Measurements from ENCODE around the gene TAS2R8.
A peak's percentile ranks its signal among the peaks of the same experiment; 100 is the strongest.

The TAS2R8 gene

GRCh38 chr12:10783252-10783651 is 23.8 kb downstream of the TAS2R8 start:
- no peaks in the 10 kb centered on the region for H3K9me3 ChIP-seq
- no peaks in the 10 kb centered on the region for H3K27me3 ChIP-seq
- intact Hi-C loops (cut with DNase I; ENCODE audit: low total_unique reads), result no loop called here
- no peak overlapping the region for H3K4me3 ChIP-seq
- no peak for DNase-seq
- H3K4me1 ChIP-seq, result no peaks in the 10 kb centered on the region
- no peak overlapping the region for H3K27ac ChIP-seq
- no peaks in the 10 kb centered on the region for H3K36me3 ChIP-seq
- TF ChIP-seq, protein P1, sequence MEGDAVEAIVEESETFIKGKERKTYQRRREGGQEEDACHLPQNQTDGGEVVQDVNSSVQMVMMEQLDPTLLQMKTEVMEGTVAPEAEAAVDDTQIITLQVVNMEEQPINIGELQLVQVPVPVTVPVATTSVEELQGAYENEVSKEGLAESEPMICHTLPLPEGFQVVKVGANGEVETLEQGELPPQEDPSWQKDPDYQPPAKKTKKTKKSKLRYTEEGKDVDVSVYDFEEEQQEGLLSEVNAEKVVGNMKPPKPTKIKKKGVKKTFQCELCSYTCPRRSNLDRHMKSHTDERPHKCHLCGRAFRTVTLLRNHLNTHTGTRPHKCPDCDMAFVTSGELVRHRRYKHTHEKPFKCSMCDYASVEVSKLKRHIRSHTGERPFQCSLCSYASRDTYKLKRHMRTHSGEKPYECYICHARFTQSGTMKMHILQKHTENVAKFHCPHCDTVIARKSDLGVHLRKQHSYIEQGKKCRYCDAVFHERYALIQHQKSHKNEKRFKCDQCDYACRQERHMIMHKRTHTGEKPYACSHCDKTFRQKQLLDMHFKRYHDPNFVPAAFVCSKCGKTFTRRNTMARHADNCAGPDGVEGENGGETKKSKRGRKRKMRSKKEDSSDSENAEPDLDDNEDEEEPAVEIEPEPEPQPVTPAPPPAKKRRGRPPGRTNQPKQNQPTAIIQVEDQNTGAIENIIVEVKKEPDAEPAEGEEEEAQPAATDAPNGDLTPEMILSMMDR (IDR thresholded peaks at IDR 0.05), result no peak

GRCh38 chr12:10779103-10779502 is 28.0 kb downstream of the TAS2R8 start:
- Histone ChIP-seq H3K36me3 (no peaks in the 10 kb centered on the region), H3K9me3 (no peaks in the 10 kb centered on the region), H3K27ac (no peak overlapping the region), H3K27me3 (peaks cover 0 to 4% of the 10 kb centered on the region in 2 donors), H3K4me1 (no peaks in the 10 kb centered on the region), H3K4me3 (no peak overlapping the region)
- TF ChIP-seq, protein P1 (IDR thresholded peaks at IDR 0.05), result no peak
- intact Hi-C loops (cut with DNase I; ENCODE audit: low total_unique reads), result loop anchor here (10.0 kb wide), 1 partner anchor 706 kb away; no protein-coding TSS in a partner anchor
- no peak for DNase-seq

DNA sequence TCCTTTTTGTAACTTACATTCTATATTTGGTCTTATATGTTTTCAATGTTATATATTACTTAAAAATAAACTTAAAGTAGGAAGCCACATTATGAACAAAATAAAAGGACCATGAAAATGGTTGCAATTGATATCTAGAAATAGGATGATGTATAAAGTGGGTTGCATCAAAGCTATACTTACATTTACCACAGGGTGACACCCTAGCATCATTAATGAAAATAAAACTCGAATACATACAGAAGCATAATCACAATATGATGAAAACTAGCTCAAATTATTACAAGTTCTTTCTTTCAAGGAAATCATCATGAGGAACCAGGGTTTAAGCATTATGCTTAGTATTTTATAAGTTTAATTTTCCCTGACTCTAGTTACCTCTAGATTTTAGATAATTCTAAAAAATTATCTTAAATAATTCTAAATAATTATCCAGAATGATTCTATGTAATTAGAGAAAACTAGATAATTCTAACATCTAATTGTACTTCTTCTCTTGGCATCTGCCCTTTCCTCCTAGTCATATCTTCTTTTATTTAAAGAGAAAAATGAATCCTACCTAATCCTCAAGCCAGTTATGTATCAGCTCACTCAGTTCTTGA is 35.9 kb downstream of the TAS2R8 start:
- Histone ChIP-seq H3K27me3 (peaks cover 0 to 28% of the 10 kb centered on the region in 2 donors), H3K27ac (no peak overlapping the region), H3K4me3 (no peak overlapping the region), H3K9me3 (no peaks in the 10 kb centered on the region), H3K36me3 (no peaks in the 10 kb centered on the region), H3K4me1 (no peaks in the 10 kb centered on the region)
- intact Hi-C loops (cut with DNase I; ENCODE audit: low total_unique reads), result loop anchor here (5.0 to 10.0 kb wide), 2 partner anchors 431 to 714 kb away; no protein-coding TSS in a partner anchor
- DNase-seq, result no peak
- TF ChIP-seq, protein P1 (IDR thresholded peaks at IDR 0.05), result peak; percentile 54 to 75

DNA sequence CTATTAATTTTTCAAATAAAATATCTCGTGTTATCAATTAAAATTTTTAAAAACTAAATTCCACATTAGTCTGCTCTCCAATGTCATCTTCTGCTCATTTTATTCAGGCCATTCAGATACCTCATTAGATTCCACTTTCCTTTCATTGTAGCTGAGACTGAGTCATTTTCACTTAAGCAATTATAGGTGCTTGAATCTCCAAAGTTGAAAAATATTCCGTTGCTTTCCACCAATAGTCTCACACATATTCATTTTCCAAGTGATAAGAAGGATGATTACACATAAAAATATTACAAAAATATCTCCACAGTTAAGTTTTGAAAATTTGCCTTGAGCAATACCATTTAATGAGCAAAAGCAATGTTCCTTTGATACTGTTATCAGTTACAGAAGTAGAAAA is 47.4 kb downstream of the TAS2R8 start:
- no peak for DNase-seq
- TF ChIP-seq, protein P1 (IDR thresholded peaks at IDR 0.05), result no peak
- no peak overlapping the region for H3K27ac ChIP-seq
- intact Hi-C loops (cut with DNase I; ENCODE audit: low total_unique reads), result no loop called here
- H3K9me3 ChIP-seq, result peaks cover 0 to 18% (median 16%) of the 10 kb centered on the region in 3 donors
- H3K27me3 ChIP-seq, result peaks cover 0 to 15% of the 10 kb centered on the region in 2 donors
- H3K4me1 ChIP-seq, result no peaks in the 10 kb centered on the region
- H3K36me3 ChIP-seq, result peaks cover 0 to 11% (median 0%) of the 10 kb centered on the region in 3 donors
- H3K4me3 ChIP-seq, result no peak overlapping the region

- Histone ChIP-seq H3K27ac (no peak overlapping the region), H3K4me1 (no peaks in the 10 kb centered on the region), H3K4me3 (no peak overlapping the region), H3K9me3 (peaks cover 0 to 18% (median 16%) of the 10 kb centered on the region in 3 donors), H3K27me3 (peaks cover 0 to 5% of the 10 kb centered on the region in 2 donors), H3K36me3 (peaks cover 0 to 11% (median 0%) of the 10 kb centered on the region in 3 donors)
- TF ChIP-seq, protein P1 (IDR thresholded peaks at IDR 0.05), result no peak
- no peak for DNase-seq
- intact Hi-C loops (cut with DNase I; ENCODE audit: low total_unique reads), result no loop called here
Observed at GRCh38 chr12:10756194-10756593, 50.9 kb downstream of the TAS2R8 start.
